GM23338 (cell line): Measurements from ENCODE around the gene SLC13A4. TPM values are rescaled to one million over a fixed set of nuclear protein-coding genes. Genes with fewer than 3 reads are reported as not detected.

Experiments
- ATAC-seq: fragments of 200-7000 bp; cut with Tn5 transposase; 3 replicates; pipeline ENCODE4 v1.9.1; 2020
- DNase-seq: peaks from one replicate; pipeline ENCODE4 v3.0.0-alpha.2; 2015; ENCODE audit warnings: low spot score
- H2AFZ ChIP-seq: fragments of 200-600 bp; sonication (generic); 2 replicates; pipeline ENCODE4 v1.8.0; 2016; ENCODE audit warnings: antibody characterized with exemption, mild to moderate bottlenecking, moderate library complexity
- H3F3A ChIP-seq: fragments of 200-600 bp; sonication (generic); replicated peaks from 2 replicates; pipeline ENCODE4 v1.8.0; 2017; ENCODE audit warnings: antibody characterized with exemption, mixed run types, low read depth
- H3K27ac ChIP-seq: fragments of 200-600 bp; sonication (generic); 2 replicates; pipeline ENCODE4 v1.6.1; 2016; ENCODE audit warnings: low read depth
- H3K27me3 ChIP-seq: fragments of 200-600 bp; sonication (generic); 2 replicates; pipeline ENCODE4 v1.8.0; 2016; ENCODE audit warnings: mild to moderate bottlenecking, mixed run types, moderate library complexity; ENCODE audit not compliant: insufficient read depth
- H3K36me3 ChIP-seq: fragments of 200-600 bp; sonication (generic); 2 replicates; pipeline ENCODE4 v1.8.0; 2016; ENCODE audit warnings: mild to moderate bottlenecking; ENCODE audit not compliant: insufficient read depth
- H3K4me1 ChIP-seq: fragments of 200-600 bp; sonication (generic); 2 replicates; pipeline ENCODE4 v1.8.0; 2016; ENCODE audit warnings: mild to moderate bottlenecking, moderate library complexity; ENCODE audit not compliant: insufficient read depth
- H3K4me2 ChIP-seq: fragments of 200-600 bp; sonication (generic); 2 replicates; pipeline ENCODE4 v1.7.1; 2017; ENCODE audit warnings: mixed run types
- H3K4me3 ChIP-seq: fragments of 200-600 bp; sonication (generic); 2 replicates; pipeline ENCODE4 v1.6.1; 2016; ENCODE audit warnings: mixed run types
- H3K79me2 ChIP-seq: fragments of 200-600 bp; sonication (generic); replicated peaks from 2 replicates; pipeline ENCODE4 v1.8.0; 2017; ENCODE audit warnings: mild to moderate bottlenecking; ENCODE audit not compliant: insufficient read depth
- H3K9me2 ChIP-seq: fragments of 200-600 bp; sonication (generic); 2 replicates; pipeline ENCODE4 v1.8.0; 2017; ENCODE audit not compliant: insufficient read depth
- H4K20me1 ChIP-seq: fragments of 200-600 bp; sonication (generic); replicated peaks from 2 replicates; pipeline ENCODE4 v1.8.0; 2017; ENCODE audit warnings: mild to moderate bottlenecking; ENCODE audit not compliant: insufficient read depth
- H3K27ac Mint-ChIP-seq: 2 replicates; pipeline ENCODE4 v1.8.0; 2020; ENCODE audit warnings: inconsistent platforms, mild to moderate bottlenecking, moderate library complexity, mixed read lengths
- H3K27me3 Mint-ChIP-seq: 3 replicates; pipeline ENCODE4 v1.8.0; 2022; ENCODE audit warnings: low read depth, mild to moderate bottlenecking, moderate library complexity, mixed read lengths, inconsistent platforms; ENCODE audit not compliant: insufficient read depth, poor library complexity
- H3K36me3 Mint-ChIP-seq: 3 replicates; pipeline ENCODE4 v1.8.0; 2021; ENCODE audit warnings: low read depth, mild to moderate bottlenecking, inconsistent platforms, moderate library complexity, mixed read lengths
- H3K4me1 Mint-ChIP-seq: 3 replicates; pipeline ENCODE4 v1.8.0; 2020; ENCODE audit warnings: mild to moderate bottlenecking, inconsistent platforms, mixed read lengths
- H3K4me3 Mint-ChIP-seq: 3 replicates; pipeline ENCODE4 v1.8.0; 2021; ENCODE audit warnings: moderate library complexity, mild to moderate bottlenecking, inconsistent platforms, mixed read lengths
- H3K9me3 Mint-ChIP-seq: 3 replicates; pipeline ENCODE4 v1.8.0; 2020; ENCODE audit warnings: moderate library complexity, mild to moderate bottlenecking, inconsistent platforms, mixed read lengths
- CREB1 ChIP-seq: fragments of 250-450 bp; sonication (Bioruptor Pico); IDR thresholded peaks from 2 replicates; pipeline ENCODE4 v1.5.0; 2020; ENCODE audit warnings: low read depth, mild to moderate bottlenecking, moderate library complexity
- EZH2 ChIP-seq: fragments of 200-600 bp; sonication (generic); IDR thresholded peaks from one replicate; pipeline ENCODE4 v1.8.0; 2017; ENCODE audit warnings: antibody characterized with exemption, mild to moderate bottlenecking, low read depth; ENCODE audit not compliant: unreplicated experiment
- NANOG ChIP-seq: IDR thresholded peaks from 2 replicates; pipeline ENCODE4 v1.6.1; 2016; ENCODE audit warnings: antibody characterized with exemption, borderline replicate concordance
- POLR2AphosphoS5 ChIP-seq: IDR thresholded peaks from 2 replicates; pipeline ENCODE4 v1.6.1; 2016; ENCODE audit warnings: antibody characterized with exemption, low read depth
- ZNF114 ChIP-seq: fragments of 250-450 bp; sonication (Bioruptor Pico); IDR thresholded peaks from 2 replicates; pipeline ENCODE4 v1.5.0; 2020; ENCODE audit warnings: mild to moderate bottlenecking, moderate library complexity
- ZNF331 ChIP-seq: fragments of 250-450 bp; sonication (Bioruptor Pico); IDR thresholded peaks from 2 replicates; pipeline ENCODE4 v1.5.0; 2020; ENCODE audit warnings: low read depth, mild to moderate bottlenecking, moderate library complexity
- polyA plus RNA-seq: library from polyadenylated mRNA; unstranded; fragments of >200 nt; fragmentation: Nextera tagmentation; extraction: Ambion mirVana; gene quantifications from 2 replicates; pipeline ENCODE4 v1.2.1, GENCODE V29; 2016
- total RNA-seq: library from RNA; depleted of rRNA; stranded (reverse); fragments of >200 nt; shearing (Covaris generic); gene quantifications from 2 replicates; pipeline ENCODE4 v1.2.3, GENCODE V29; 2014
- TF ChIP-seq, protein P1 (sequence below): IDR thresholded peaks from 2 replicates; pipeline ENCODE4 v1.6.1; 2016; ENCODE audit warnings: antibody characterized with exemption
- TF ChIP-seq, protein P2 (sequence below), 2 experiments: fragments of 200-600 bp in 1 of 2; sonication (generic) in 1 of 2; conservative IDR thresholded peaks; 2 replicates each; pipeline versions ENCODE4 v1.5.1 to v1.6.1; 2016 to 2017; ENCODE audit warnings: antibody characterized with exemption in 2 of 2, low read depth in 2 of 2, mild to moderate bottlenecking in 2 of 2, moderate library complexity in 1 of 2

Gene SLC13A4
- total and polyA plus RNA-seq, 2 experiments from 2014 or later, result 1.7 to 2.3 TPM

DNA sequence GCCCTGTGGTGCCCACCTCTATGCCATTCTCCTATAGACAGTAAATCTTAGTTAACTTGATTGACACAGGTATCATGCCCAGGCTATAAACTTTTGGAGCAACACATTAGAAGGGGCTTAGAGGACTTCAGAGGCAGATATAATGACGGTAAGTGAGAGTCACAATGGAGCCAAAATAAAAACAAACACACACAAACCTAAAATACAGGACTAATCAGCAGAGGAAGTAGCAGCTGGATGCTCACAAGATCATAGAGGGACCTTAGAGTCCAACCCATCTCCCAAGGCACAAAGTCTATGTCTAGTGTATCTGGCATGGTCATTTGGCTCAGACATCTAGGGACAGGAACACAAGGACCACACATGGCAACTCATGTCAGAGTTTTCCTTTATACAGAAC lies 12.3 kb downstream of the SLC13A4 start:
- H3K4me1 Mint-ChIP-seq, result peaks cover 12% of the 10 kb centered on the region
- Histone ChIP-seq H3K27ac (no peak overlapping the region), H3K9me2 (no peaks in the 10 kb centered on the region), H3K4me2 (no peak overlapping the region), H3K4me3 (no peak overlapping the region), H3K4me1 (peaks cover 13% of the 10 kb centered on the region), H3K36me3 (no peaks in the 10 kb centered on the region), H4K20me1 (no peaks in the 10 kb centered on the region), H3F3A (0 out of 2 replicates have a peak, but pooled peaks cover 6% of the 10 kb centered on the region), H2AFZ (no peak overlapping the region), H3K27me3 (no peaks in the 10 kb centered on the region), H3K79me2 (no peaks in the 10 kb centered on the region)
- H3K36me3 Mint-ChIP-seq, result no peaks in the 10 kb centered on the region
- no peak for DNase-seq
- TF ChIP-seq CREB1 (CRISPR knock-in tag) (no peak), EZH2 (no peak)
- TF ChIP-seq, protein P1, sequence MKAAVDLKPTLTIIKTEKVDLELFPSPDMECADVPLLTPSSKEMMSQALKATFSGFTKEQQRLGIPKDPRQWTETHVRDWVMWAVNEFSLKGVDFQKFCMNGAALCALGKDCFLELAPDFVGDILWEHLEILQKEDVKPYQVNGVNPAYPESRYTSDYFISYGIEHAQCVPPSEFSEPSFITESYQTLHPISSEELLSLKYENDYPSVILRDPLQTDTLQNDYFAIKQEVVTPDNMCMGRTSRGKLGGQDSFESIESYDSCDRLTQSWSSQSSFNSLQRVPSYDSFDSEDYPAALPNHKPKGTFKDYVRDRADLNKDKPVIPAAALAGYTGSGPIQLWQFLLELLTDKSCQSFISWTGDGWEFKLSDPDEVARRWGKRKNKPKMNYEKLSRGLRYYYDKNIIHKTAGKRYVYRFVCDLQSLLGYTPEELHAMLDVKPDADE, result no peak
- no peak overlapping the region for H3K27ac Mint-ChIP-seq
- no peak overlapping the region for H3K4me3 Mint-ChIP-seq
- no peaks in the 10 kb centered on the region for H3K27me3 Mint-ChIP-seq
- H3K9me3 Mint-ChIP-seq, result no peaks in the 10 kb centered on the region
- ATAC-seq, result no peak

DNA sequence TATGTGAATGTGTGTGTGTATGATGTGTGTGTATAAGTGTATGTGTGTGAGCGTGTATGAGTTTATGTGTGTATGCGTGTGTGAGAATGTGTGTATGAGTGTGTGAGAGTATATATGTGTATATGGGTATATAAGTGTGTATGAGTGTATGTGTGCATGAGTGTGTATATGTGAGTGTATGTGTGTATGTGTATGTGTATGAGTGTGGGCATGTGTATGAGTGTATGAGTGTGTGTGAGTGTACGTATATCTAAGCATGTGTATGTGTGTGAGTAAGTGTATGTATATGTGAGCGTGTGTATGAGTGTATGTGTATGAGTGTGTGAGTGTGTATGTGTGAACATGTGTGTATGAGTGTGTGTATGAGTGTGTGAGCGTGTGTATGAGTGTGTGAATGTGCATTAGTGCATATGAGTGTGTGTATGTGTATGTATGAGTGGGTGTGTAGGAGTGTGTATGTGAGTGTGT lies 12.9 kb downstream of the SLC13A4 start:
- Histone ChIP-seq H3K4me1 (peaks cover 13% of the 10 kb centered on the region), H3F3A (0 out of 2 replicates have a peak, but pooled peaks cover 6% of the 10 kb centered on the region), H3K27ac (no peak overlapping the region), H3K79me2 (no peaks in the 10 kb centered on the region), H3K4me2 (no peak overlapping the region), H3K27me3 (no peaks in the 10 kb centered on the region), H4K20me1 (no peaks in the 10 kb centered on the region), H3K9me2 (no peaks in the 10 kb centered on the region), H2AFZ (no peak overlapping the region), H3K4me3 (no peak overlapping the region), H3K36me3 (no peaks in the 10 kb centered on the region)
- DNase-seq (no peak), ATAC-seq (no peak)
- peaks cover 12% of the 10 kb centered on the region for H3K4me1 Mint-ChIP-seq
- H3K36me3 Mint-ChIP-seq, result no peaks in the 10 kb centered on the region
- peaks cover 2% of the 10 kb centered on the region for H3K27me3 Mint-ChIP-seq
- H3K27ac Mint-ChIP-seq, result no peak overlapping the region
- H3K9me3 Mint-ChIP-seq, result no peaks in the 10 kb centered on the region
- TF ChIP-seq ZNF331 (CRISPR knock-in tag) (no peak), NANOG (no peak), ZNF114 (CRISPR knock-in tag) (no peak), EZH2 (no peak), POLR2AphosphoS5 (no peak)
- TF ChIP-seq, protein P1, result no peak
- TF ChIP-seq, protein P2, sequence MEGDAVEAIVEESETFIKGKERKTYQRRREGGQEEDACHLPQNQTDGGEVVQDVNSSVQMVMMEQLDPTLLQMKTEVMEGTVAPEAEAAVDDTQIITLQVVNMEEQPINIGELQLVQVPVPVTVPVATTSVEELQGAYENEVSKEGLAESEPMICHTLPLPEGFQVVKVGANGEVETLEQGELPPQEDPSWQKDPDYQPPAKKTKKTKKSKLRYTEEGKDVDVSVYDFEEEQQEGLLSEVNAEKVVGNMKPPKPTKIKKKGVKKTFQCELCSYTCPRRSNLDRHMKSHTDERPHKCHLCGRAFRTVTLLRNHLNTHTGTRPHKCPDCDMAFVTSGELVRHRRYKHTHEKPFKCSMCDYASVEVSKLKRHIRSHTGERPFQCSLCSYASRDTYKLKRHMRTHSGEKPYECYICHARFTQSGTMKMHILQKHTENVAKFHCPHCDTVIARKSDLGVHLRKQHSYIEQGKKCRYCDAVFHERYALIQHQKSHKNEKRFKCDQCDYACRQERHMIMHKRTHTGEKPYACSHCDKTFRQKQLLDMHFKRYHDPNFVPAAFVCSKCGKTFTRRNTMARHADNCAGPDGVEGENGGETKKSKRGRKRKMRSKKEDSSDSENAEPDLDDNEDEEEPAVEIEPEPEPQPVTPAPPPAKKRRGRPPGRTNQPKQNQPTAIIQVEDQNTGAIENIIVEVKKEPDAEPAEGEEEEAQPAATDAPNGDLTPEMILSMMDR (conservative IDR thresholded peaks at IDR 0.05; ENCODE audit: low read depth in 2 of 2), result no peak
- no peak overlapping the region for H3K4me3 Mint-ChIP-seq
